MM.1S (cell line): ENCODE data around the gene PHF19.

Experiments
- DNase-seq: peaks from one replicate; pipeline ENCODE4 v3.0.0-alpha.2; 2015
- H2AFZ ChIP-seq: fragments of 300-600 bp; sonication (generic); 2 replicates; pipeline ENCODE4 v1.6.0; 2016; ENCODE audit warnings: antibody characterized with exemption, low read length
- H3F3A ChIP-seq: fragments of 300-600 bp; sonication (generic); 2 replicates; pipeline ENCODE4 v1.6.1; 2016; ENCODE audit warnings: mild to moderate bottlenecking, antibody characterized with exemption, low read length, moderate library complexity, mixed read lengths; ENCODE audit not compliant: insufficient read depth
- H3K27ac ChIP-seq: fragments of 300-600 bp; sonication (generic); 2 replicates; pipeline ENCODE4 v1.5.1; 2016; ENCODE audit warnings: mild to moderate bottlenecking, low read length
- H3K27me3 ChIP-seq: fragments of 300-600 bp; sonication (generic); replicated peaks from 2 replicates; pipeline ENCODE4 v1.6.0; 2016; ENCODE audit warnings: low read length; ENCODE audit not compliant: insufficient read depth
- H3K36me3 ChIP-seq: fragments of 300-600 bp; sonication (generic); replicated peaks from 2 replicates; pipeline ENCODE4 v1.6.1; 2016; ENCODE audit warnings: mild to moderate bottlenecking, low read length, mixed read lengths; ENCODE audit not compliant: insufficient read depth
- H3K4me1 ChIP-seq: fragments of 300-600 bp; sonication (generic); 2 replicates; pipeline ENCODE4 v1.6.1; 2016; ENCODE audit warnings: low read length, mixed read lengths
- H3K4me2 ChIP-seq: fragments of 300-600 bp; sonication (generic); 2 replicates; pipeline ENCODE4 v1.6.0; 2016; ENCODE audit warnings: low read depth, low read length
- H3K4me3 ChIP-seq: fragments of 300-600 bp; sonication (generic); 2 replicates; pipeline ENCODE4 v1.5.1; 2016; ENCODE audit warnings: low read length, mixed read lengths
- H3K79me2 ChIP-seq: fragments of 300-600 bp; sonication (generic); 2 replicates; pipeline ENCODE4 v1.6.1; 2016; ENCODE audit warnings: mixed run types, low read length, mixed read lengths
- H3K9ac ChIP-seq: fragments of 300-600 bp; sonication (generic); 2 replicates; pipeline ENCODE4 v1.6.1; 2016; ENCODE audit warnings: low read length, mixed read lengths
- H3K9me2 ChIP-seq: fragments of 300-600 bp; sonication (generic); replicated peaks from 2 replicates; pipeline ENCODE4 v1.6.1; 2016; ENCODE audit warnings: mild to moderate bottlenecking, low read length, mixed read lengths; ENCODE audit not compliant: insufficient read depth
- H3K9me3 ChIP-seq: fragments of 300-600 bp; sonication (generic); replicated peaks from 2 replicates; pipeline ENCODE4 v1.6.1; 2016; ENCODE audit warnings: mild to moderate bottlenecking, low read length, mixed read lengths; ENCODE audit not compliant: insufficient read depth
- H4K20me1 ChIP-seq: fragments of 300-600 bp; sonication (generic); 2 replicates; pipeline ENCODE4 v1.6.1; 2016; ENCODE audit warnings: mild to moderate bottlenecking, low read length, moderate library complexity, mixed read lengths; ENCODE audit not compliant: insufficient read depth
- CTCF ChIP-seq: fragments of 300-600 bp; sonication (generic); IDR thresholded peaks from 2 replicates; pipeline ENCODE4 v1.5.1; 2016; ENCODE audit warnings: antibody characterized with exemption, low read length, mixed read lengths
- EZH2 ChIP-seq: fragments of 300-600 bp; sonication (generic); optimal IDR thresholded peaks from 2 replicates; pipeline ENCODE3; 2017; ENCODE audit warnings: low read depth, mild to moderate bottlenecking, antibody characterized with exemption, low read length, mixed read lengths
- EZH2phosphoT487 ChIP-seq: fragments of 300-600 bp; sonication (generic); IDR thresholded peaks from 2 replicates; pipeline ENCODE4 v1.6.1; 2018; ENCODE audit warnings: antibody characterized with exemption, low read length

PHF19 gene

GRCh38 chr9:120852240-120853010 is 24.6 kb downstream of the PHF19 start:
- peaks cover 17% of the 10 kb centered on the region for H3K79me2 ChIP-seq
- peaks cover 3% of the 10 kb centered on the region; the same call in 1 of the 2 replicates for H3F3A ChIP-seq
- TF ChIP-seq EZH2 (no peak), CTCF (no peak), EZH2phosphoT487 (no peak)
- no peaks in the 10 kb centered on the region; the same call in 1 of the 2 replicates for H3K36me3 ChIP-seq
- H4K20me1 ChIP-seq = no peaks in the 10 kb centered on the region; the same call in 1 of the 2 replicates
- no peaks in the 10 kb centered on the region for H3K9me2 ChIP-seq
- no peak for DNase-seq
- no peak overlapping the region for H3K4me2 ChIP-seq
- no peaks in the 10 kb centered on the region for H3K27me3 ChIP-seq
- H3K9me3 ChIP-seq = no peaks in the 10 kb centered on the region
- no peak overlapping the region for H2AFZ ChIP-seq
- H3K9ac ChIP-seq = no peak overlapping the region
- H3K4me1 ChIP-seq = no peaks in the 10 kb centered on the region
- no peak overlapping the region for H3K4me3 ChIP-seq
- no peak overlapping the region for H3K27ac ChIP-seq

GRCh38 chr9:120851449-120851848 is 25.5 kb downstream of the PHF19 start:
- Histone ChIP-seq H4K20me1 (no peaks in the 10 kb centered on the region; the same call in 1 of the 2 replicates), H3F3A (peaks cover 3% of the 10 kb centered on the region; the same call in 1 of the 2 replicates), H3K27me3 (no peaks in the 10 kb centered on the region), H3K9me2 (no peaks in the 10 kb centered on the region), H3K36me3 (no peaks in the 10 kb centered on the region; the same call in 1 of the 2 replicates), H3K27ac (no peak overlapping the region), H2AFZ (no peak overlapping the region), H3K79me2 (peaks cover 26% of the 10 kb centered on the region), H3K4me1 (no peaks in the 10 kb centered on the region), H3K4me2 (no peak overlapping the region), H3K9me3 (no peaks in the 10 kb centered on the region), H3K9ac (no peak overlapping the region), H3K4me3 (no peak overlapping the region)
- TF ChIP-seq EZH2phosphoT487 (no peak), CTCF (no peak), EZH2 (no peak)
- no peak for DNase-seq

- Histone ChIP-seq H4K20me1 (no peaks in the 10 kb centered on the region; the same call in 1 of the 2 replicates), H3K4me2 (no peak overlapping the region), H3F3A (0 out of 2 replicates have a peak, but pooled peaks cover 3% of the 10 kb centered on the region), H3K9ac (no peak overlapping the region), H3K9me3 (no peaks in the 10 kb centered on the region), H3K9me2 (no peaks in the 10 kb centered on the region), H3K4me3 (no peak overlapping the region), H3K36me3 (peaks cover 5% of the 10 kb centered on the region; the same call in 1 of the 2 replicates), H3K27ac (no peak overlapping the region), H3K4me1 (no peaks in the 10 kb centered on the region), H3K79me2 (peaks cover 37% of the 10 kb centered on the region), H3K27me3 (no peaks in the 10 kb centered on the region), H2AFZ (no peak overlapping the region)
- TF ChIP-seq CTCF (no peak), EZH2phosphoT487 (no peak), EZH2 (no peak)
- DNase-seq = no peak
Observed at GRCh38 chr9:120850315-120850714, 26.7 kb downstream of the PHF19 start.
